ENCODE data around the gene FCN3.

Gene FCN3

GRCh38 chr1:27346357-27346756 lies 28.3 kb downstream of the FCN3 start:
- H4K20me1 ChIP-seq (ENCODE audit: insufficient read depth, low read length), result no peaks in the 10 kb centered on the region
- no peaks in the 10 kb centered on the region for H3K79me2 ChIP-seq (ENCODE audit: low read length)
- peaks cover 20% of the 10 kb centered on the region for H3K4me1 ChIP-seq (ENCODE audit: low read length)
- no peaks in the 10 kb centered on the region for H3K9me3 ChIP-seq (ENCODE audit: insufficient read depth, low read length)
- no peak overlapping the region for H3K4me2 ChIP-seq (ENCODE audit: low read length)
- no peak overlapping the region for H3K27ac ChIP-seq (ENCODE audit: low read length)
- no peak overlapping the region for H3K9ac ChIP-seq (ENCODE audit: low read length)
- H3K27me3 ChIP-seq (ENCODE audit: low read depth, low read length), result no peaks in the 10 kb centered on the region
- no peak overlapping the region for H2AFZ ChIP-seq (ENCODE audit: low read depth, low read length)
- no peak overlapping the region for H3K4me3 ChIP-seq (ENCODE audit: low read length)
- no peaks in the 10 kb centered on the region for H3K36me3 ChIP-seq (replicated peaks; ENCODE audit: low read depth, low read length)
- TF ChIP-seq EZH2phosphoT487 (IDR thresholded peaks at IDR 0.05; ENCODE audit: low read depth) (no peak), CTCF (IDR thresholded peaks at IDR 0.05; ENCODE audit: low read depth, low read length) (no peak)

- Histone ChIP-seq H3K9ac (ENCODE audit: low read length) (no peak overlapping the region), H3K27ac (ENCODE audit: low read length) (no peak overlapping the region), H3K79me2 (ENCODE audit: low read length) (no peaks in the 10 kb centered on the region), H3K4me1 (ENCODE audit: low read length) (peaks cover 25% of the 10 kb centered on the region), H3K4me3 (ENCODE audit: low read length) (no peak overlapping the region), H4K20me1 (ENCODE audit: insufficient read depth, low read length) (no peaks in the 10 kb centered on the region), H3K36me3 (replicated peaks; ENCODE audit: low read depth, low read length) (no peaks in the 10 kb centered on the region), H3K4me2 (ENCODE audit: low read length) (no peak overlapping the region), H3K27me3 (ENCODE audit: low read depth, low read length) (no peaks in the 10 kb centered on the region), H2AFZ (ENCODE audit: low read depth, low read length) (no peak overlapping the region), H3K9me3 (ENCODE audit: insufficient read depth, low read length) (no peaks in the 10 kb centered on the region)
- TF ChIP-seq CTCF (IDR thresholded peaks at IDR 0.05; ENCODE audit: low read depth, low read length) (no peak), EZH2phosphoT487 (IDR thresholded peaks at IDR 0.05; ENCODE audit: low read depth) (no peak)
Measured at GRCh38 chr1:27345272-27345671, 29.4 kb downstream of the FCN3 start.

- Histone ChIP-seq H3K4me2 (ENCODE audit: low read length) (peak overlapping the region; percentile 97; the same call in 1 of the 2 replicates), H3K9ac (ENCODE audit: low read length) (no peak overlapping the region), H3K4me1 (ENCODE audit: low read length) (peaks cover 25% of the 10 kb centered on the region), H4K20me1 (ENCODE audit: insufficient read depth, low read length) (no peaks in the 10 kb centered on the region), H3K27me3 (ENCODE audit: low read depth, low read length) (no peaks in the 10 kb centered on the region), H3K9me3 (ENCODE audit: insufficient read depth, low read length) (no peaks in the 10 kb centered on the region), H2AFZ (ENCODE audit: low read depth, low read length) (no peak overlapping the region), H3K79me2 (ENCODE audit: low read length) (no peaks in the 10 kb centered on the region), H3K4me3 (ENCODE audit: low read length) (peak overlapping the region; percentile 91), H3K36me3 (replicated peaks; ENCODE audit: low read depth, low read length) (no peaks in the 10 kb centered on the region), H3K27ac (ENCODE audit: low read length) (no peak overlapping the region)
- no peak for TF ChIP-seq CTCF (IDR thresholded peaks at IDR 0.05; ENCODE audit: low read depth, low read length)
- no peak for TF ChIP-seq EZH2phosphoT487 (IDR thresholded peaks at IDR 0.05; ENCODE audit: low read depth)
Measured at GRCh38 chr1:27343639-27344025, 31.0 kb downstream of the FCN3 start.

GRCh38 chr1:27342778-27343638 lies 31.6 kb downstream of the FCN3 start:
- Histone ChIP-seq H2AFZ (ENCODE audit: low read depth, low read length) (no peak overlapping the region), H3K4me3 (ENCODE audit: low read length) (peak overlapping the region; percentile 91), H3K27me3 (ENCODE audit: low read depth, low read length) (no peaks in the 10 kb centered on the region), H3K79me2 (ENCODE audit: low read length) (no peaks in the 10 kb centered on the region), H3K9me3 (ENCODE audit: insufficient read depth, low read length) (no peaks in the 10 kb centered on the region), H3K4me1 (ENCODE audit: low read length) (peaks cover 25% of the 10 kb centered on the region), H3K9ac (ENCODE audit: low read length) (0 out of 2 replicates have a peak overlapping the region, but pooled peaks have one; percentile 8), H4K20me1 (ENCODE audit: insufficient read depth, low read length) (no peaks in the 10 kb centered on the region), H3K27ac (ENCODE audit: low read length) (no peak overlapping the region), H3K36me3 (replicated peaks; ENCODE audit: low read depth, low read length) (no peaks in the 10 kb centered on the region), H3K4me2 (ENCODE audit: low read length) (peak overlapping the region; percentile 97)
- TF ChIP-seq EZH2phosphoT487 (IDR thresholded peaks at IDR 0.05; ENCODE audit: low read depth) (no peak), CTCF (IDR thresholded peaks at IDR 0.05; ENCODE audit: low read depth, low read length) (no peak)

All from OCI-LY3 (cell line).